ENCODE results near the gene PRKCA. TPM values are rescaled to one million over a fixed set of nuclear protein-coding genes. Genes with fewer than 3 reads are reported as not detected.

PRKCA gene
- total RNA-seq, 3 donors from 2014 or later, result 42.3 to 77.7 (median 56.3) TPM

DNA sequence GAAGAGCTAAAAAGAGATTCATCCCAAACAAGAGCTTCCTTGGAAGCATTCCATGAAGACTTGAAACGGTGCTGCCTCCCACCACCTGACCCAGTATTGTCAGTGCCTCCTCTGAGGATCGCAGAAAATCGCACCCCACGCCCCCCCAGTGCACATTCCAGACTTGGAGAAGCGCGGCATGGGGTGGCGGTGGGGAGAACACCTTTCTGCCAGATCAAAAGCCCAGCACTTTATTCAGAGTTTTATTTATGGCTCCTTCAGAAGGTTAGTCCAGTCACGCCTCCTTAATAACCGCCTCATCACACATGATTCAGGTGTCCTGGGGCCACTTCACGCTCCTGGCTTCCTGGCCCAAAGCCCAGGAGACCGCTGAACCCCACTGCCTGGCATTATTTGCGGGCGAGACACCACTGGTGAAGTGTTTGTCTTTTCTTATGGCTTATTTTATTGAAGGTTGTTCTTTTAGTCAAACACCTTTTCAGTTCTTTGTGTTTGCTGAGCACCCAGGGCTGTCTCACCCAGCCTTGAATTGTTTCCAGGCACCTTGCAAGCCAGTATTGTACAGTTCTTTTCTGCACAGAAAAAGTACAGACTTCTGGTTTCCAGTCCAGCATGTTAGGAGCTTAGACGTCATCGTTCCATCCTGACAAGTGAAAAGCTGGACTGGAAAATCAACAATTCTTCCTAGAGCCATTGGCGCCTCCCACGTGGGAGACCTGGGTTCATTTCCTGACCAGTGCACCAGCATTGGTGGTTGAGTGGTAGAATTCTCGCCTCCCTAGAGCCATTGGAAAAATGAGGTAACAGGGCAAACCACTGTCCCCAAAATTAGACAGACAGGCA is 452.9 kb downstream of the PRKCA start:
- Histone ChIP-seq H3K4me3 (no peak overlapping the region), H3K4me1 (ENCODE audit: low read depth) (no peaks in the 10 kb centered on the region), H3K36me3 (ENCODE audit: low read depth) (no peaks in the 10 kb centered on the region), H3K9me3 (no peaks in the 10 kb centered on the region)
- intact Hi-C loops (cut with DNase I, micrococcal nuclease), result no loop called here
- ATAC-seq (peak; percentile 43), DNase-seq (peak in 2 of 3 donors; percentile 6 to 39)
- TF ChIP-seq, protein P1, sequence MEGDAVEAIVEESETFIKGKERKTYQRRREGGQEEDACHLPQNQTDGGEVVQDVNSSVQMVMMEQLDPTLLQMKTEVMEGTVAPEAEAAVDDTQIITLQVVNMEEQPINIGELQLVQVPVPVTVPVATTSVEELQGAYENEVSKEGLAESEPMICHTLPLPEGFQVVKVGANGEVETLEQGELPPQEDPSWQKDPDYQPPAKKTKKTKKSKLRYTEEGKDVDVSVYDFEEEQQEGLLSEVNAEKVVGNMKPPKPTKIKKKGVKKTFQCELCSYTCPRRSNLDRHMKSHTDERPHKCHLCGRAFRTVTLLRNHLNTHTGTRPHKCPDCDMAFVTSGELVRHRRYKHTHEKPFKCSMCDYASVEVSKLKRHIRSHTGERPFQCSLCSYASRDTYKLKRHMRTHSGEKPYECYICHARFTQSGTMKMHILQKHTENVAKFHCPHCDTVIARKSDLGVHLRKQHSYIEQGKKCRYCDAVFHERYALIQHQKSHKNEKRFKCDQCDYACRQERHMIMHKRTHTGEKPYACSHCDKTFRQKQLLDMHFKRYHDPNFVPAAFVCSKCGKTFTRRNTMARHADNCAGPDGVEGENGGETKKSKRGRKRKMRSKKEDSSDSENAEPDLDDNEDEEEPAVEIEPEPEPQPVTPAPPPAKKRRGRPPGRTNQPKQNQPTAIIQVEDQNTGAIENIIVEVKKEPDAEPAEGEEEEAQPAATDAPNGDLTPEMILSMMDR (IDR thresholded peaks at IDR 0.05), result no peak

DNA sequence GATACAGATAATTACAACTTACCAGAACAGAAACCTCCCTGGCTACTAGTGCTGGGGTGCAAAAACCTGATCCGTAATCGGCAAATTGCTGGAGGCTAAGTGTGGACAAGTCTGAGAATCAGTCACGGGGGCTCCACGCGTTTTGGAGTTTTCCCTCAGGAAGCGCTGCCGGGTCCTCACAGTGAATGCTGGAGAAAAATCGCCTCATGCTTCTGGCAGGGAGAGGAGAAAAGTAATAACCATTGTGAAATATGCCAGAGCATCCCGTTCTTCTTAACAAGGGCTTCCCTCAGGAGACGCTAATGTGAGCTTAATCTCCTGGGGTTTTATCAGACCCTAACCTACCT is 453.5 kb downstream of the PRKCA start:
- TF ChIP-seq, protein P1 (IDR thresholded peaks at IDR 0.05), result no peak
- Histone ChIP-seq H3K4me3 (no peak overlapping the region), H3K36me3 (ENCODE audit: low read depth) (no peaks in the 10 kb centered on the region), H3K4me1 (ENCODE audit: low read depth) (no peaks in the 10 kb centered on the region), H3K9me3 (no peaks in the 10 kb centered on the region)
- intact Hi-C loops (cut with DNase I, micrococcal nuclease), result no loop called here
- ATAC-seq, result no peak
- no peak for DNase-seq

DNA sequence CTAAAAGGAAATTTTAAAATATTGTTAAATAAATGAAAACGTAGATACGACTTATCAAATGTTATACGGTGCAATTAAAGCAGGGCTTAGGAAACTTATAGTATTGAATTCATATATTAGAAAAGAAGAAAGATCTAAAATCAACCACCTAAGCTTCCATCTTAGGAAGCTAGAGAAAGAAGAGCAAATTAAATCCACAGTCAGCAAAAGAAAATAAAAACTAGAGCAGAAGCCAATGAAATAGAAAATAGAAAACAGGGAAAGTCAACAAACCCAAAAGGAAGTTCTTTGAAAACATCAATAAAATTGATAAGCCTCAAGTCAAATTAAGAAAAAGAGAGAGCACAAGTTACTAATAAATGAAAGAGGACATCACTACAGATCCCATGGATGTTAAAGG is 457.9 kb downstream of the PRKCA start:
- ATAC-seq (no peak), DNase-seq (no peak)
- no peaks in the 10 kb centered on the region for H3K4me1 ChIP-seq (ENCODE audit: low read depth)
- intact Hi-C loops (cut with DNase I, micrococcal nuclease), result no loop called here
- no peaks in the 10 kb centered on the region for H3K9me3 ChIP-seq
- no peaks in the 10 kb centered on the region for H3K36me3 ChIP-seq (ENCODE audit: low read depth)
- TF ChIP-seq, protein P1 (IDR thresholded peaks at IDR 0.05), result no peak
- no peak overlapping the region for H3K4me3 ChIP-seq

DNA sequence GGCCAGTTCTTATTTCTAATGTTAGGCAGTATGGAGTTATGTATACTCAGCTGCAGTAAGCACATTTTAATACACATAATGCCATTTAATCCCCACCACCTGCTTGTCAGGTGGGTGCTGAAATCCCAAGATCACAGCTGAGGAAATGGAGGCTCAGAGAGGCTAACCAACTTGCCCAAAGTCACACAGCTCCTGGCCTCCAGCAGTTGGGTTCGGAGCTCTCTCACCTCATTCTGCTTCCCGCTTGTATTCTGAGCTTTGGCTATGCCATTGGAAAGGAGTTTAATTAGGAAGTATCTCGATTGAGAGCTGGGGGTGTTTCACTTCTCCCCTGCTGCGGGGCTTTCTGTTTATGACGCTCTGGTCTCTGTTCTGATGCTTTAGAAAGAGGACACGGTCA is 459.9 kb downstream of the PRKCA start:
- intact Hi-C loops (cut with DNase I, micrococcal nuclease), result no loop called here
- TF ChIP-seq, protein P1 (IDR thresholded peaks at IDR 0.05), result no peak
- DNase-seq (no peak), ATAC-seq (no peak)
- Histone ChIP-seq H3K4me1 (ENCODE audit: low read depth) (no peaks in the 10 kb centered on the region), H3K36me3 (ENCODE audit: low read depth) (no peaks in the 10 kb centered on the region), H3K9me3 (no peaks in the 10 kb centered on the region), H3K4me3 (no peak overlapping the region)

DNA sequence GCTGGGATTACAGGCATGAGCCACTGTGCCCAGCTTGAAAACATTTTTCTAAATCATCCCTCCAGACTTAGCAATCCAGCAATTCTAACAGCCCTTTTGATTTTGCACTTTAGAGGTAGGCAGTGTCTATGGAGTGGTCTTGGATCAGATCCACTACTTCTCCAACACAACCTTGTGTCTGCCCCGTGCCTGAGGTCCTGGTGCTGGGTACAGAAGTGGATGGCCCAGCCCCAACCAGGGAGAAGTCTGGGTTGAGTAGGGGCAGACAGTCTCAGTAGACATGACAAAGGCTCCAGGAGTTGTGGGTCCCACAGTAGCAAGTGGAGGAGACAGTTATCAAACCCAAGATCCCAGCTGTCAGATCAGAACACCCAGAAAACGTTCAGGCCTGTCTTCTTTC is 460.6 kb downstream of the PRKCA start:
- ATAC-seq (no peak), DNase-seq (no peak)
- TF ChIP-seq, protein P1 (IDR thresholded peaks at IDR 0.05), result no peak
- no peak overlapping the region for H3K4me3 ChIP-seq
- no peaks in the 10 kb centered on the region for H3K9me3 ChIP-seq
- intact Hi-C loops (cut with DNase I, micrococcal nuclease), result no loop called here
- H3K4me1 ChIP-seq (ENCODE audit: low read depth), result no peaks in the 10 kb centered on the region
- H3K36me3 ChIP-seq (ENCODE audit: low read depth), result no peaks in the 10 kb centered on the region
